NCI-H146 treated with DMSO at 0.1 percent for 48 hours (cell line): Measurements from ENCODE around the gene ZFPM1.

Experiments
- DNase-seq: peaks from one replicate; lab custom pipeline; 2025; ENCODE audit not compliant: unreplicated experiment; lab: John Stamatoyannopoulos, UW

ZFPM1 gene

DNA sequence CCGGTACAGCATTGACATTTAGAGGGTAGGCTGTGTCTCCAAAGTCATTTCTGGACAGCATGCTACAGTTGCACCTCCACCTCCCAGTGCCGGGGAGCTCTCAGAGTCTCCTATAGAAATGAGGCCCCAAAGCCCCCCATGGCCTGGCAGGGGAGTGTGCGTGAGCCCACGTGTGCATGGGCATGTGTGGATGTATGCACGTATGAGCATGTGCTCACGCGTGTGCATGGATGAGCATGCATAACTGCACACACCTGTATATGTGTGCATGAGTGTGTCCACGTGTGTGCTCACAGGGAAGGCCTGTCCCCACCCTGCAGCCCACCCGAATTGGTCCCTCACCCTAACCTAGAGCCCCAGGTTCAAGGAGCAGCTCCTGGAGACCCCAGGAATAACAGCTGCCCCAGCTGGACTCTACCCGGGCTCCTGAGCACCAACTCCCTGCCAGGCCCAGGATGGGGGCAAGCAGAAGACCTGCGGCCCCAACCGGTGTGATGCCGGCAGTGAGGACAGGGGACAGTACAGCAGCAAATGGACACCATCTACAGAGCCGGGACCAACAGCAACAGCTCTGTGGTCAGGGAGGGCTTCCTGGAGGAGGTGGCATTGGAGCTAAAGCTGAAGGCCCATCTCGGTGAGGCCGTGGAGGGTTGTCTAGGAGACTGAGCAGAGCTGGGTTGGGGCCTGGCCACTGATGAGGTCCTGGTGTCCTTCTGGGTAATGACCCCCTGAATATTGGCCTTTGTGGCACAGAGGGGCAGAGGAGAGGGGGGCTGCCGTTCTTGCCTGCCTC lies 35.2 kb upstream of the ZFPM1 start:
- no peak for DNase-seq

GRCh38 chr16:88418869-88419268 lies 34.2 kb upstream of the ZFPM1 start:
- DNase-seq: no peak

DNA sequence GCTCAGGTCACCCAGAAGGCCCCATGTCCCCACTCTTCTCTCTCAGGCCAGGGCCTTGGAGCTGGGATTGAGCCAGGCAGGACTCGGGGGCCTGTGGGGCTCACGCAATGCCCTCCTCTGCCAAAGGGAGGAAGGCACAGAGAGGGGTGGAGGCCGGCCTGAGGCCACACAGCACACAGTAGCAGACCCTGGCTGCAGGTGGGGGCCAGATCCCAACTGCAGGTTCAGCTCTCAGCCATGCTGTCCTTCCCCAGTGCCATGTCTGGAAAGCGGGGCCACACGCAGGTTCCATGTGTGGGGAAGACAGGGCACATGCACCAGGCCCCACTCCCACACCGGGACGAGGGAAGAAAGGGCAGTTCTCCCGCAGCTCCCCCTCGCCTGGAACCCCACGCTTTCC lies 33.3 kb upstream of the ZFPM1 start:
- no peak for DNase-seq

DNA sequence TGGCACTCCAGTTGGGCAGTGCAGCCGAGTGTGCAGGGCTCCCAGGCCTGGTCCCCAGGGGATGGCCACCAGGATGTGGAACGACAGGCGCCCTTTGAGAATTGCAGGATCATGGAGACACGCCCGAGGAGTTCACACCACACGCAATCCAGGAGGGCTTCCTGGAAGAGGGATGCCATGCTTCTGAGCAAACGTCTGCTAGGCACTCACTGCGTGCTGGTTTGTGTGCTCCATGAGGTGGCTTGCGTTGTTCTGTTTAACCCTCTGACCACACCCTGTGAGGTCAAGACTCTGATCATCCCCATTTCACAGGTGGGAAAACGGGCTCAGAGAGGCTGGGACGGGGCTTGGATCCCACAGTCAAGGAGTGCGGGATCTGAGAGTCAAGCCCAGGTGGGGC lies 32.6 kb upstream of the ZFPM1 start:
- no peak for DNase-seq

GRCh38 chr16:88421301-88421700 lies 31.8 kb upstream of the ZFPM1 start:
- no peak for DNase-seq

DNA sequence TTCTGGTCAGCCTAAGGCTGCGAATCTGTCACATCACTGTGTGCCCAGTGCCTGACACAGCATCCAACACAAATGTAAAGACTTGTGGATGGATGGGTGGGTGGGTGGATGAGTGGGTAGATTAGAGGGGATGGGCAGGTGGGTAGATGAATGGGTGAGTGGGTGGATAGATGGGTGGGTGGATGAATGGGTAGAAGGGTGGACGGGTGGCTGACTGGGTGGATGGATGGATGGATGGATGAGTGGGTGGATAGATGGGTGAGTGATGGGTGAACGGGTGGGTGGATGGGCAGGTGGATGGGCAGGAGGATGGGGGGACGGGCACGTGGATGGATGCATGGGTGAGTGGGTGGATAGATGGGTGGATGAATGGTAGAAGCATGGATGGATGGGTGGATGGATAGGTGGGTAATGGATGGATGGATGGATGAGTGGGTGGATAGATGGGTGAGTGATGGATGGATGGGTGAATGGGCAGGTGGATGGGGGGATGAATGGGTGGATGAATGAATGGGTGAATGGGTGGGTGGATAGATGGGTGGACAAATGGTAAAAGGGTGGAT lies 31.1 kb upstream of the ZFPM1 start:
- DNase-seq: no peak

GRCh38 chr16:88422733-88423447 lies 30.2 kb upstream of the ZFPM1 start:
- DNase-seq: no peak

DNA sequence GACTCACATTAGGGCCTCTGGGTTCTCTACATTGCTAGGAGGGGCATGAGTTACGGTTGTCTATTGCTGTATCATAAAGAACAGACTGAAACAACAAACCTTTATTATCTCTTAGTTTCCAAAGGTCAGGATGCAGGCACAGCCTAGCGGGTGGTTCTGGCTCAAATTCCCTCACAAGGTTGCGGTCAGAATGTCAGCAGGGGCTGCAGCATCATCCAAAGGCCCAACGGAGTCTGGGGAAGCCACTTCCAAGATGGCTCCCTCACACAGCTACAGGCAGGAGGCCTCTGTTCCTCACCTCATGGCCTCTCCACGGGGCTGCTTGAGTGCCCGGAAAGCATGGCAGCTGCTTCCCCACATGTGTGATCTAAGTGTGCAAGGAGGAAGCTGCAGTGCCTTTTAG lies 29.6 kb upstream of the ZFPM1 start:
- DNase-seq: no peak

- no peak for DNase-seq
Measured at GRCh38 chr16:88424587-88425235, 28.4 kb upstream of the ZFPM1 start.

DNA sequence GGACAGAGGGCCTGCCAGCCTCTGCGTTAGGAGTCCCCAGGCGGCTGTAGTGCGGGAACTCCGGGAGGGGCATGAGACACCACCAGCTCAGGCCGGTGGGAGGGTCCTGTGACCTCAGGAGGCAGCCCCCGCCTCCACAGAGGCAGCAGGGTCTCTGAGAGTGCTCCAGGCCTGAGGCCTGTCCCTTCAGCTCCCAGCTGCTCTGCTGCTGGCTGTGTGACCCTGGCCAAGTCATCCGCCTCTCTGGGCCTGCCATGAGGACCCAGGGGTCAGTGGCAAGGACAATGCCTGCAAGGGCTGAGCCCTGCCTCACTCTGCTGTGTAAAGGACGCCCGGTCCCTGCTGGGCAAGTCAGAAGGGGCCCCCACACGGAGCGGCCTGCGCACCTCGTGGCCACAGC lies 27.1 kb upstream of the ZFPM1 start:
- no peak for DNase-seq

DNA sequence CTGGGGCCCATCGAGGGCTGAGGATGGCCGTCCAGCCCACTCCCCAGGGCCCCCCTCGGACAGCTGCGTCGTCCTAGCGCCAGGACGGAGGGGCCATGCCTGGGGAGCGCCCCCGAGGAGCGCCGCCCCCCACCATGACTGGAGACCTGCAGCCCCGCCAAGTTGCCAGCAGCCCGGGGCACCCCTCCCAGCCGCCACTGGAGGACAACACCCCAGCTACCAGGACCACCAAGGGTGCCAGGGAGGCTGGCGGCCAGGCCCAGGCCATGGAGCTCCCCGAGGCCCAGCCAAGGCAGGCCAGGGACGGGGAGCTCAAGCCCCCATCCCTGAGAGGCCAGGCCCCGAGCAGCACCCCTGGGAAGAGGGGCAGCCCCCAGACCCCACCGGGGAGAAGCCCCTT lies 25.7 kb upstream of the ZFPM1 start:
- no peak for DNase-seq

GRCh38 chr16:88428156-88428555 lies 24.9 kb upstream of the ZFPM1 start:
- DNase-seq: no peak

DNA sequence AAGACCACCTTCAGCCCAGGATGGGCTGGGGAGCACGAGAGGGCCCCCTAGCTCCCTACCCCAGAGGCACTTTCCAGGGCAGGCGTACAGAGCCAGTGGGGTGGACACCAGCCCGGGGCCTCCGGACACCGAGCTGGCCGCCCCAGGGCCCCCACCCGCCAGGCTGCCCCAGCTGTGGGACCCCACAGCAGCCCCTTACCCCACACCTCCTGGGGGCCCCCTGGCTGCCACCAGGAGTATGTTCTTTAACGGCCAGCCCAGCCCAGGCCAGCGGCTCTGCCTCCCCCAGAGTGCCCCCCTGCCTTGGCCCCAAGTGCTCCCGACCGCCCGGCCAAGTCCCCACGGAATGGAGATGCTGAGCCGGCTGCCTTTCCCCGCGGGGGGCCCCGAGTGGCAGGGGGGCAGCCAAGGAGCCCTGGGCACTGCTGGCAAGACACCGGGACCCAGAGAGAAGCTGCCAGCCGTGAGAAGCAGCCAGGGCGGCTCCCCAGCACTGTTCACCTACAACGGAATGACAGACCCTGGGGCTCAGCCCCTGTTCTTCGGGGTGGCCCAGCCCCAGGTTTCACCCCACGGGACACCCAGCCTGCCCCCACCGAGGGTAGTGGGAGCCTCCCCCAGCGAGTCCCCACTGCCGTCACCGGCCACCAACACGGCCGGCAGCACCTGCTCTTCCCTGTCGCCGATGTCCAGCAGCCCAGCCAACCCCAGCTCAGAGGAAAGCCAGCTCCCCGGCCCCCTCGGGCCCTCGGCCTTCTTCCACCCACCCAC lies 24.3 kb upstream of the ZFPM1 start:
- DNase-seq: no peak

DNA sequence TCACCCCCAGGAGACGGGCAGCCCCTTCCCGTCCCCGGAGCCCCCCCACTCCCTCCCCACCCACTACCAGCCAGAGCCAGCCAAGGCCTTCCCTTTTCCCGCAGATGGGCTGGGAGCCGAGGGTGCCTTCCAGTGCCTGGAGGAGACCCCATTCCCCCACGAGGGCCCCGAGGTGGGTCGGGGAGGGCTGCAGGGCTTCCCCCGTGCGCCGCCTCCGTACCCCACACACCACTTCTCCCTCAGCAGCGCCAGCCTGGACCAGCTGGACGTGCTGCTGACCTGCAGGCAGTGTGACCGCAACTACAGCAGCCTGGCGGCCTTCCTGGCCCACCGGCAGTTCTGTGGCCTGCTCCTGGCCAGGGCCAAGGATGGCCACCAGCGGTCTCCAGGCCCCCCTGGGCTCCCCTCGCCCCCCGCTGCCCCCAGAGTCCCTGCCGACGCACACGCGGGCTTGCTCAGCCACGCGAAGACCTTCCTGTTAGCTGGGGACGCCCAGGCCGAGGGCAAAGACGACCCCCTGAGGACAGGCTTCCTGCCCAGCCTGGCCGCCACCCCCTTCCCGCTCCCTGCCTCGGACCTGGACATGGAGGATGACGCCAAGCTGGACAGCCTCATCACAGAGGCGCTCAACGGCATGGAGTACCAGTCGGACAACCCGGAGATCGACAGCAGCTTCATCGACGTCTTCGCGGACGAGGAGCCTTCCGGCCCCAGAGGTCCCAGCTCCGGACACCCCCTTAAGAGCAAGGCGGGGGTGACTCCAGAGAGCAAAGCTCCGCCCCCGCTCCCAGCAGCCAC lies 23.5 kb upstream of the ZFPM1 start:
- DNase-seq: no peak

DNA sequence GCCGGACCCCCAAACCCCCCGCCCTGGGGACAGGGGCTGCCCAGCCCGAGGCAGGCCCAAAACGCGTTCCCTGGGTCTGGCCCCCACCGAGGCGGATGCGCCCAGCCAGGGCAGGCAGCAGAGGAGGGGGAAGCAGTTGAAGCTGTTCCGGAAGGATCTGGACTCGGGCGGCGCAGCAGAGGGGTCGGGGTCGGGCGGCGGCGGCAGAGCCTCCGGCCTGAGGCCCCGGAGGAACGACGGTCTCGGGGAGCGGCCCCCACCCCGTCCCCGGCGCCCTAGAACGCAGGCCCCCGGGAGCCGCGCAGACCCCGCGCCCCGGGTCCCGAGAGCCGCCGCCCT lies 22.9 kb upstream of the ZFPM1 start:
- no peak for DNase-seq

DNA sequence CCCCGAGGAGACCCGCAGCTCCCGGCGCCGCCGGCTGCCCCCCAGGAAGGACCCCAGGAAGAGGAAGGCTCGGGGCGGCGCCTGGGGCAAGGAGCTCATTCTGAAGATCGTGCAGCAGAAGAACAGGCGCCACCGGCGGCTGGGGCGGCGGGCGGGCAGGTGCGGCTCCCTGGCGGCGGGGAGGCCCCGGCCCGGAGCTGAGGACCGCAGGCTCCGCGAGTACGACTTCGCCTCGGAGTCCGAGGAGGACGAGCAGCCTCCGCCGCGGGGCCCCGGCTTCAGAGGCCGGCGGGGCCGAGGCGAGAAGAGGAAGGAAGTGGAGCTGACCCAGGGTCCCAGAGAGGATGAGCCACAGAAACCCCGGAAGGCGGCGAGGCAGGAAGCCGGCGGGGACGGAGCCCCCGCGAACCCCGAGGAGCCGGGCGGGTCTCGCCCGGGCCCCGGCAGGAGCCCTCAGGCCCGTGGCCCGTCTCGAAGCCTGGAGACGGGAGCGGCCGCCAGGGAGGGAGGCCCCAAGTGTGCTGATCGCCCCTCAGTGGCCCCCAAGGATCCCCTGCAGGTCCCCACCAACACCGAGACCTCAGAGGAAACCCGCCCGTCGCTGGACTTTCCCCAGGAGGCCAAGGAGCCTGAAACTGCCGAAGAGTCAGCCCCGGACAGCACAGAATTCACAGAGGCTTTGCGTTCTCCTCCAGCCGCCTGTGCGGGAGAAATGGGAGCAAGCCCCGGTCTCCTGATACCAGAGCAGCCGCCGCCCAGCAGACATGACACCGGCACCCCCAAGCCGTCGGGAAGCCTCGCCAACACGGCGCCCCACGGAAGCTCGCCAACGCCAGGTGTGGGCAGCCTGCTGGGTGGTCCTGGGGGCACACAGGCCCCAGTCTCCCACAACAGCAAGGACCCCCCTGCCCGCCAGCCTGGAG lies 22.3 kb upstream of the ZFPM1 start:
- no peak for DNase-seq

GRCh38 chr16:88431651-88432050 lies 21.4 kb upstream of the ZFPM1 start:
- no peak for DNase-seq

DNA sequence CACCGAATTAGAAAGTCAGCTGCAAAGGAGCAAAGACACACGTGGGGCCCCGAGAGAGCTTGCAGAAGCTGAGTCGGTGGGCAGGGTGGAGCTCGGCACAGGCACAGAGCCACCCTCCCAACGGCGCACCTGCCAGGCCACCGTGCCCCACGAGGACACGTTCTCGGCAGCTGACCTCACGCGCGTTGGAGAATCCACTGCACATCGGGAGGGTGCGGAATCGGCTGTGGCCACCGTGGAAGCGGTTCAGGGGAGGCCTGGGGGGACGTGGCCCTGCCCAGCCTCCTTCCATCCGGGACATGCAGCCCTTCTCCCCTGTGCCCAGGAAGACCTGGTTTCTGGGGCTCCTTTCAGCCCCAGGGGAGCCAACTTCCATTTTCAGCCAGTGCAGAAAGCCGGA lies 20.9 kb upstream of the ZFPM1 start:
- DNase-seq: no peak

DNA sequence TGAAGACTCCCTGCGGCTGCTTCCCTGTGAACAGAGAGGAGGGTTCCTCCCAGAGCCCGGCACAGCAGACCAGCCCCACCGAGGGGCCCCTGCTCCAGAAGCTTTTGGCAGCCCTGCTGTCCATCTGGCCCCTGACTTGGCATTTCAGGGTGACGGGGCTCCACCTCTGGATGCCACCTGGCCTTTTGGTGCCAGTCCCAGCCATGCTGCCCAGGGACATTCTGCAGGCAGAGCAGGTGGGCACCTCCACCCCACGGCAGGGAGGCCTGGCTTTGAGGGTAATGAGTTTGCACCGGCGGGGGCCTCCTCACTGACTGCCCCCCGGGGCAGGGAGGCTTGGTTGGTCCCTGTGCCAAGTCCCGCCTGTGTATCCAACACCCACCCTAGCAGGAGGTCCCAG lies 20.3 kb upstream of the ZFPM1 start:
- no peak for DNase-seq
